OCI-LY1 (cell line): ENCODE measurements around the gene INTS7.

ENCODE experiments used
- EZH2 ChIP-seq: fragments of 200-600 bp; sonication (generic), shearing (Covaris generic); IDR thresholded peaks from 2 replicates; pipeline ENCODE4 v1.8.0; 2017; ENCODE audit warnings: borderline replicate concordance, mixed run types, mild to moderate bottlenecking, antibody characterized with exemption, low read length, moderate library complexity, mixed read lengths
- TF ChIP-seq, protein P1 (sequence below): fragments of 200-600 bp; sonication (generic), shearing (Covaris generic); IDR thresholded peaks from 2 replicates; pipeline ENCODE4 v1.5.1; 2017; ENCODE audit warnings: mild to moderate bottlenecking, antibody characterized with exemption, low read length, moderate library complexity, mixed read lengths

DNA sequence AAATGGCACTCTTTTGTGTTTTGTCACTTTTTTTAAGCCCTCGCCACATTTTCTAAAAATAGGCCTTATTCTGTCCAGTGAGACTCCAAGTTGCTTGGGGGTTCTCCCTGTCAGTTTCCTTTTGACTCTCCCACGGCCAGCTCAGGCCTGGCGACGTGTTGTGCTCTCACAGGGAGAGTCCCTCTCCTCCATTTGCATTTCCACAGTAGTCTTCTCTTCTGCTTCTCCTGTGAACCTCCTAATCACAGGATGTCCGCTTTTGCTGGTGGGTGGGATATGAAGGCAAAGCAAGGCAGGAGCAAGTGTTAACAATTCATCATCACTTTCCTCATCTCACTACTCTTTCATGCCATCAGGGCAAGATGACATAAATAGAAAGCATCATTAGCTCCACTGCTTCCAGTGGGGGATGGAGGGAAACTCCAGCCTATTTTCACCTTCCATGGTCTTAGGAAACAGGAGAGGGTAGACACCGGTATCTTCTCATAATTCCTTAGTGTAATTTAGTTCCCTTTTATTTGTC is 99.8 kb downstream of the INTS7 start:
- TF ChIP-seq, protein P1, sequence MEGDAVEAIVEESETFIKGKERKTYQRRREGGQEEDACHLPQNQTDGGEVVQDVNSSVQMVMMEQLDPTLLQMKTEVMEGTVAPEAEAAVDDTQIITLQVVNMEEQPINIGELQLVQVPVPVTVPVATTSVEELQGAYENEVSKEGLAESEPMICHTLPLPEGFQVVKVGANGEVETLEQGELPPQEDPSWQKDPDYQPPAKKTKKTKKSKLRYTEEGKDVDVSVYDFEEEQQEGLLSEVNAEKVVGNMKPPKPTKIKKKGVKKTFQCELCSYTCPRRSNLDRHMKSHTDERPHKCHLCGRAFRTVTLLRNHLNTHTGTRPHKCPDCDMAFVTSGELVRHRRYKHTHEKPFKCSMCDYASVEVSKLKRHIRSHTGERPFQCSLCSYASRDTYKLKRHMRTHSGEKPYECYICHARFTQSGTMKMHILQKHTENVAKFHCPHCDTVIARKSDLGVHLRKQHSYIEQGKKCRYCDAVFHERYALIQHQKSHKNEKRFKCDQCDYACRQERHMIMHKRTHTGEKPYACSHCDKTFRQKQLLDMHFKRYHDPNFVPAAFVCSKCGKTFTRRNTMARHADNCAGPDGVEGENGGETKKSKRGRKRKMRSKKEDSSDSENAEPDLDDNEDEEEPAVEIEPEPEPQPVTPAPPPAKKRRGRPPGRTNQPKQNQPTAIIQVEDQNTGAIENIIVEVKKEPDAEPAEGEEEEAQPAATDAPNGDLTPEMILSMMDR, result no peak
- no peak for TF ChIP-seq EZH2
